Activated T-cell treated with anti-CD3 and anti-CD28 coated beads, Interleukin-2, amount 50 U/mL, for 1 hour (primary cell): ENCODE data around the gene MYBBP1A.

Source experiments
- DNase-seq: peaks from one replicate; pipeline ENCODE4 v3.0.0-alpha.2; 2020

MYBBP1A gene

GRCh38 chr17:4534515-4534914 is 20.7 kb downstream of the MYBBP1A start:
- no peak for DNase-seq

GRCh38 chr17:4533523-4534504 is 21.4 kb downstream of the MYBBP1A start:
- no peak for DNase-seq

GRCh38 chr17:4532860-4533522 is 22.2 kb downstream of the MYBBP1A start:
- no peak for DNase-seq

GRCh38 chr17:4531988-4532736 is 23.0 kb downstream of the MYBBP1A start:
- no peak for DNase-seq

- DNase-seq, result no peak
Observed at GRCh38 chr17:4530799-4531730, 24.1 kb downstream of the MYBBP1A start.

GRCh38 chr17:4529533-4530152 is 25.5 kb downstream of the MYBBP1A start:
- DNase-seq, result no peak

- no peak for DNase-seq
Observed at GRCh38 chr17:4527566-4528125, 27.5 kb downstream of the MYBBP1A start.

- no peak for DNase-seq
Observed at GRCh38 chr17:4527134-4527533, 28.1 kb downstream of the MYBBP1A start.

GRCh38 chr17:4525691-4526397 is 29.3 kb downstream of the MYBBP1A start:
- no peak for DNase-seq

- DNase-seq, result no peak
Observed at GRCh38 chr17:4523946-4524345, 31.2 kb downstream of the MYBBP1A start.

GRCh38 chr17:4522661-4523060 is 32.5 kb downstream of the MYBBP1A start:
- no peak for DNase-seq

GRCh38 chr17:4520894-4521600 is 34.1 kb downstream of the MYBBP1A start:
- DNase-seq, result no peak

GRCh38 chr17:4520060-4520893 is 34.9 kb downstream of the MYBBP1A start:
- no peak for DNase-seq

- DNase-seq, result no peak
Observed at GRCh38 chr17:4519361-4519788, 35.8 kb downstream of the MYBBP1A start.

GRCh38 chr17:4518901-4519300 is 36.3 kb downstream of the MYBBP1A start:
- no peak for DNase-seq

GRCh38 chr17:4516735-4517134 is 38.4 kb downstream of the MYBBP1A start:
- DNase-seq, result no peak

GRCh38 chr17:4515501-4515900 is 39.7 kb downstream of the MYBBP1A start:
- DNase-seq, result no peak

GRCh38 chr17:4514779-4515178 is 40.4 kb downstream of the MYBBP1A start:
- no peak for DNase-seq

GRCh38 chr17:4514206-4514605 is 41.0 kb downstream of the MYBBP1A start:
- DNase-seq, result no peak
